Measurements from ENCODE around the gene CEP162. TPM values are rescaled to one million over a fixed set of nuclear protein-coding genes. Genes with fewer than 3 reads are reported as not detected.

The CEP162 gene, protein sequence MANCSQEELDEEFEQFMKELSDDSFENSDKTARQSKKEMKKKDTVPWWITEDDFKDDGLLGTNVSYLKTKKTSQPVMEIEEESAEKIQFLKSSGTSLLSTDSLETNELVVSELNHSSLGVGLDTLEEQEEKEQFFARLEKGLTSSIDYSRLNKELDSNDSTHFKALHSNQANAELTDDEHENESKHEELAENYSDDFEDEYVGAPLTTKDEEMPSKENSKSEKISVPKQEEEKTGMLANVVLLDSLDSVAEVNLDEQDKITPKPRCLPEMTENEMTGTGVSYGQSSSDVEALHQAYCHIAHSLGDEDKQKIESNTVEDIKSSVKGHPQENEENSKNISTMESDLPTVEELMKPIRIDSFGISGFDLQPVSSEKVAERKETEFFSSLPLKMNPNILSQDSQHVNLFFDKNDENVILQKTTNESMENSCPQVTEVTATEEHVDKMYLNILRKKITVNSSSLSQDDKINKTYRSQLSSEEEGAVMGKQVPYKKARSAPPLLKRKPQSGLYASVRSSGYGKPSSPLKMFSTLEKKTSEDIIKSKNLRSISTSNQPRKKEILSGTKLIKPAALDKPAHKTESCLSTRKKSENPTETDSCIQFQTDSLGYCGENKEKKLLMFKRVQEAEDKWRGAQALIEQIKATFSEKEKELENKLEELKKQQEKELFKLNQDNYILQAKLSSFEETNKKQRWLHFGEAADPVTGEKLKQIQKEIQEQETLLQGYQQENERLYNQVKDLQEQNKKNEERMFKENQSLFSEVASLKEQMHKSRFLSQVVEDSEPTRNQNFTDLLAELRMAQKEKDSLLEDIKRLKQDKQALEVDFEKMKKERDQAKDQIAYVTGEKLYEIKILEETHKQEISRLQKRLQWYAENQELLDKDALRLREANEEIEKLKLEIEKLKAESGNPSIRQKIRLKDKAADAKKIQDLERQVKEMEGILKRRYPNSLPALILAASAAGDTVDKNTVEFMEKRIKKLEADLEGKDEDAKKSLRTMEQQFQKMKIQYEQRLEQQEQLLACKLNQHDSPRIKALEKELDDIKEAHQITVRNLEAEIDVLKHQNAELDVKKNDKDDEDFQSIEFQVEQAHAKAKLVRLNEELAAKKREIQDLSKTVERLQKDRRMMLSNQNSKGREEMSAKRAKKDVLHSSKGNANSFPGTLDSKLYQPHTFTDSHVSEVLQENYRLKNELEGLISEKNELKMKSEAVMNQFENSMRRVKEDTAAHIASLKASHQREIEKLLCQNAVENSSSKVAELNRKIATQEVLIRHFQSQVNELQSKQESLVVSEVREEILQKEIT (N-terminal part only)
- 14.9 to 15.7 TPM (median 15.0 TPM) in 3 replicates for total RNA-seq

GRCh38 chr6:84227434-84228197, at the start of gene CEP162:
TSS of gene CEP162 (minus strand) at chr6:84227643. CDS start at chr6:84226393, 1,250 bp downstream.
- TF ChIP-seq CTCF (IDR thresholded peaks at IDR 0.05; ENCODE audit: unreplicated experiment), result peak; percentile 70
- no peaks in the 10 kb centered on the region for H3K9me3 Mint-ChIP-seq
- H3K27ac Mint-ChIP-seq, result peak within 1 kb of the TSS; percentile 93
- no peaks in the 10 kb centered on the region for H3K36me3 Mint-ChIP-seq
- peaks cover 28% of the 10 kb centered on the region for H3K27me3 Mint-ChIP-seq (ENCODE audit: low read depth)
- H3K4me3 Mint-ChIP-seq, result peak within 1 kb of the TSS; percentile 99
- peak; percentile 76 to 89 for DNase-seq (ENCODE audit: low spot score in 2 of 2, unreplicated experiment in 2 of 2)
- peaks cover 13% of the 10 kb centered on the region for H3K4me1 Mint-ChIP-seq

DNA sequence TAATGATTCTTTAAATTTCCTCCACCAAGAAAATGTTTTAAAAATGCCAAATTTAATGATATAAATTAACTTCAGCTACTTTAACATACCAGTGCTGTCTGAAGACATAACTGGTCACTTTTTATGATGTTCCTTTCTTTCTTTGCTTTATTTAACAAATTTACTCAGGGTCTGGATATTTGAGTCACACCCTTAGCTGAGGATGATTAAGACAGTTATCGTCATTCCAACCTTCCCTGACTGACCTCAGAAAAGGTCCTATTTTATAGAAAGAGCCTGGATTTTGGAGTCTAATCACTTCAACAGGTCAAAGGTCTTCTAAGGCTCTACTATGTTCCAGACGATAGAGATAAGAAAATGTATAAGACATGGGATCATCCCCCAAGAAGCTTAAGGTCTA, 47.4 kb upstream of the CEP162 start:
- no peak overlapping the region for H3K27ac Mint-ChIP-seq
- no peaks in the 10 kb centered on the region for H3K9me3 Mint-ChIP-seq
- DNase-seq (ENCODE audit: low spot score in 2 of 2, unreplicated experiment in 2 of 2), result no peak
- no peaks in the 10 kb centered on the region for H3K36me3 Mint-ChIP-seq
- H3K4me1 Mint-ChIP-seq, result no peaks in the 10 kb centered on the region
- TF ChIP-seq CTCF (IDR thresholded peaks at IDR 0.05; ENCODE audit: unreplicated experiment), result no peak
- H3K4me3 Mint-ChIP-seq, result no peak overlapping the region
- H3K27me3 Mint-ChIP-seq (ENCODE audit: low read depth), result peaks cover 35% of the 10 kb centered on the region

DNA sequence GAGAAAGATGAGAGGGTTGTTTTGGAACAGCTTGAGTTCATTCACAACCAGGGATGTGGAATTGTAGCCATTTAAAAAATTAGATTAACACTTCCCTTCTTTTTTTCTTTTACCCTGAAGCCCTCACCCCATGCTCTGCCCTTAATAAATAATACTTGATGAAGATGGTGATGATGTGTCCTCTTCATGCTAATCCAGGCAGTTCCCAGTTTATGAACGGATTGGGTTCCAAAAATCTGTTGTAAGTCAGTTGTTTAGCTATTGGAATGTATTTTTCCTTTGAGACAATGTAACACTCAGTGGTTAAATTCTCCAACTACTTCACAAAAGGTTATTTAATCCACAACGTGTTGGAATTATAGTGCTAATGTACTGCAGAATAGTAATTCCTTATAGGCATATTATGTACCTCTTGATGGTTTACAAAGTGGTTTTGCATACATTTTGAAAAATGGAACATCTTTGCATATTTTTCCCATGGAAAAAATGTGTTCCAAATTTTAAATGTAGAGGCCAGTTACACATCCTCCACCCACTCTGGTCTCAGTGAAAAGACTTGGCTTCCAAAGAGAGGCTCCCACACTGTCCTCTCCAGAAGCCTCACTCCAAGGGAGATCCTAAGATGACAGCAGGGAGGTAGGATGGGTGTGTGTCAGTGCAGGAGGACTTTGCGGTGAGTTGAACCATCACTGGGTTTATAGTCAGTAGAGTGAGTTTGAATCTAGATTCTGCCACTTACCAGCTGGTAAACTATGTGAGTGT, 45.8 kb upstream of the CEP162 start:
- H3K4me1 Mint-ChIP-seq, result no peaks in the 10 kb centered on the region
- no peaks in the 10 kb centered on the region for H3K36me3 Mint-ChIP-seq
- peaks cover 35% of the 10 kb centered on the region for H3K27me3 Mint-ChIP-seq (ENCODE audit: low read depth)
- H3K9me3 Mint-ChIP-seq, result no peaks in the 10 kb centered on the region
- no peak overlapping the region for H3K4me3 Mint-ChIP-seq
- DNase-seq (ENCODE audit: low spot score in 2 of 2, unreplicated experiment in 2 of 2), result no peak
- no peak overlapping the region for H3K27ac Mint-ChIP-seq
- TF ChIP-seq CTCF (IDR thresholded peaks at IDR 0.05; ENCODE audit: unreplicated experiment), result no peak

GRCh38 chr6:84272298-84272697, 44.9 kb upstream of the CEP162 start:
- no peak for TF ChIP-seq CTCF (IDR thresholded peaks at IDR 0.05; ENCODE audit: unreplicated experiment)
- Mint-ChIP-seq H3K4me3 (no peak overlapping the region), H3K9me3 (no peaks in the 10 kb centered on the region), H3K27ac (no peak overlapping the region), H3K36me3 (no peaks in the 10 kb centered on the region), H3K27me3 (ENCODE audit: low read depth) (peaks cover 35% of the 10 kb centered on the region), H3K4me1 (no peaks in the 10 kb centered on the region)
- DNase-seq (ENCODE audit: low spot score in 2 of 2, unreplicated experiment in 2 of 2), result no peak
